HepG2 (cell line): ENCODE results near the gene NAIF1.

Experiments used
- YEATS2 ChIP-seq: sonication (generic); formaldehyde crosslinking; IDR thresholded peaks from 2 replicates; pipeline ENCODE4 v1.4.0; 2020; ENCODE audit warnings: missing genetic modification reagents, borderline replicate concordance
- ZNF510 ChIP-seq: sonication (generic); formaldehyde crosslinking; IDR thresholded peaks from 2 replicates; pipeline ENCODE4 v1.4.0; 2020; ENCODE audit warnings: low read depth, mild to moderate bottlenecking, missing genetic modification reagents

DNA sequence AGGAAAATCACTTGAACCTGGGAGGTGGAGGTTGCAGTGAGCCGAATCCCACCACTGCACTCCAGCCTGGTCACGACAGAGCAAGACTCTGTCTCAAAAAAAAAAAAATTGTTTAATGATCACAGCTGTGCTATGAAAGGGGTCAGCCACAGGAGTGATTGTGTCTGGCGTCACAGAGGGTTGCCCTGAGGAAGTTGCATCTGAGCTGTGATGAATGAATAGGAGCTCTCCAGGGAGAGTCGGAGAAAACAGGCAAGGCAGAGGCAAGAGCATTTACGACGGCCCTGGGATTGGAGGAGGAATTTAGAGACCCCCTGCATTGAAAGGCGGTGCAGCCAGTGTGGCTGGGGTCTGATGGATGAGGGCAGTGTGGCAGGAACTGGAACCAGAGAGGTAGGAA lies 25.1 kb downstream of the NAIF1 start:
- TF ChIP-seq YEATS2 (CRISPR knock-in tag) = no peak
- TF ChIP-seq ZNF510 (CRISPR knock-in tag) = no peak
